Raji (cell line): Measurements from ENCODE around the gene ITPRID1.

Source experiments
- POLR2A ChIP-seq: IDR thresholded peaks from 2 replicates; pipeline ENCODE4 v1.6.1; 2011; ENCODE audit warnings: low read depth, low read length, control low read depth; ENCODE audit not compliant: insufficient read depth

ITPRID1 gene

DNA sequence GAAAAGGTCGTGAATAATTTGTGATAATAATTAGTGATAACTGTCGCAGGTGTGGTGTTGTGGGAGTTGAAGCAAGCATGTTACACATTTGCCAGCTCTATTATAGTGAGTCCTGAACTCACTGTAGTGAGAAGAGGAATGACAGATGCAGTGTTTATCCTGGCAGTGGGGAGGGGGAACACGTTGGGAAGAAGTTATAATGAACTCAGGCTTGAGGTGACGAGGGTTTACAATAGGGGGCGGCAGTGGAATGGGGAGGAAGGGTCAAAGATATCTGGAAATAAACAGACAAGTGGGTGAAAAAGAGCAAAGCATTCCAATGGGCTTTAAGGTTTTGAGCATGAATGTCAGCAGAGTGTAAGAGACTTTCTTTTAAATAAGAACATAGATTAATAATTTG is 49.6 kb downstream of the ITPRID1 start:
- no peak for TF ChIP-seq POLR2A

DNA sequence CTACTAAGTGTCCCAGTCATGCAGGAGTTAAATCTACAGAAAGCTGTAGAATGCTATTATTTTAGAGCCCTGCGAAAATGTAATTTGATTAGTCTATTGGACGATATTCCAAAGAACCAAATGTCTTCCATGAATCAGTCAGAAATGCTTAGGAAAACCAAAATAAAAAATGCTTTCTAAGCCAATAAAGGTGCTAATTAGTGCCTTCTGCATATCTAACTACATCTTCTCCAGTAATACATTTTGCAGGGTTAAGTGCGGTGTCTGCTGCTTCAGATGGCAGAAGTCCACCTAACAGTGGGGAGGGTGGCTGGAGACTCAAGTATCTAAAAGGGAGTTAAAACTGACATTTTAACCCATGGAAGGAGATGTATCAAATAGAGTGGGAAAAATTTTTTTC is 50.1 kb downstream of the ITPRID1 start:
- TF ChIP-seq POLR2A = no peak

DNA sequence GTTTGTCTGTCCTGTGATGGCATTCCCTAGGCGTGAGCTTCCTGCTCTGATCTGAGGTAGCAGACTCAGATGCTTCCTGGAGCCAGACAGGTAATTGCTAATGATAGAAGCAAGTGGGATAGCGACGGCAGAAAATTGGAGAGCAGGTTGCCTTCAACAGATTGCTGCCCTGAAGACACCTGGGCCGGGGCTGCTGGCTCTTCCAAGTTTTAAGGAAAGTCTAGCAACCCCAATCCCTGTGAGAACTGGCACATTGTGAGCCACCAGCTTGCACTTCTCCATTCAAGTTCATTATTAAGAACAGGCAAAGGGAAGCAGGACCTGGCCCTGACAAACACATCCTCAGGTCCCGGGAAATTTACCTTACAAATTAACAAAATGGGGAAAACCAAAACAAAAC is 50.8 kb downstream of the ITPRID1 start:
- TF ChIP-seq POLR2A = no peak

DNA sequence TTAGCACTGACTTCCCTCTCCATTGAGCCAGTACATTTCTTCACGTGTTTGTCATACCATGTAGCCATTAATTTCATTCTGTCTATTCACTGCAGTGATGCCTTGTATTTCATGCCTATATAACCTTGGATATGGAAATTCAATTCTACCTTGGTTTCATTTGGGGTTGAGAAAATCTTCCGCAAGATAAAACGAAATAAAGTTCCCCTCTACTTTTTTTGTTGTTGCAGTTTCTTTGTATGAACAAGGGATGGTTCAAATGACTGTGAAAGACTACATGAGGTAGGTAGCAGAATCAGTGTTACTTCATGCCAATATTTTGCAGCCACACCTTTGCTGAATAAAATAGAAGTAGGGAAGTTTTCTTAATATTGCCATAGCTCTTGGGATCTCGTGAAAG is 55.6 kb downstream of the ITPRID1 start:
- TF ChIP-seq POLR2A = no peak

DNA sequence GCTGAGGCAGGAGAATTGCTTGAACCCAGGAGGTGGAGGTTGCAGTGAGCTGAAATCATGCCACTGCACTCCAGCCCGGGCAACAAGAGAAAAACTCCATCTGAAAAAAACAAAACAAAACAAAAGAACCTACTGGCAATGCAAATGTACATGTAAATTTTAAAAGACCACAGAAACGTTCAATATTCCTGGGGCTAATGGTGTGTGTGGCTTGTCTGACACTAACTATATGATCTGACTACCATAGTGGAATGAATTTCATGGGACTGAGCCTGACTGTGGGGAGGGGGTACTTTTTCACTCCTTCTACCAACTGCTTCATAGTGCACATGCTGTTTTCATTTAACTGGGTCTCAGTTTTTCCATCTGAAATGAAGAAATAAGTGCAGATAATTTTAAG is 69.6 kb downstream of the ITPRID1 start:
- no peak for TF ChIP-seq POLR2A

DNA sequence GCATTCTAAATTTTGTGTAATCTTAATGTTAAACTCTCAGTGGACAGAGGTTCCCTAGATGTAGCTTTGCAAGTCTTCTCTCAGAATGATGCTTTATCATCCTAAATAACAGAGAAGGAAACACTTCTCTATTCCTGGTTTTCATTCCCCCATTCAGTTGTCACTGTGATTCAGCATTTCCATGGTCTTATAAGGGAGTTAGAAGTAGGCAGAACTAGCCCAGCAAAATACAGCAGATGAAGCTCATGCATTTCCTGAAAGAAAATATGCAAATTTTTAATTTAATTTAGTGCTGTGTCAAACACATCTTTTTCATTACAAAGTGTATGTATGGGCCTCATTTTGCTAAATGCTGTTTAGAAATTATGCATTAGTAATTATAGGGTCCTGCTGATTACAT is 70.1 kb downstream of the ITPRID1 start:
- no peak for TF ChIP-seq POLR2A

DNA sequence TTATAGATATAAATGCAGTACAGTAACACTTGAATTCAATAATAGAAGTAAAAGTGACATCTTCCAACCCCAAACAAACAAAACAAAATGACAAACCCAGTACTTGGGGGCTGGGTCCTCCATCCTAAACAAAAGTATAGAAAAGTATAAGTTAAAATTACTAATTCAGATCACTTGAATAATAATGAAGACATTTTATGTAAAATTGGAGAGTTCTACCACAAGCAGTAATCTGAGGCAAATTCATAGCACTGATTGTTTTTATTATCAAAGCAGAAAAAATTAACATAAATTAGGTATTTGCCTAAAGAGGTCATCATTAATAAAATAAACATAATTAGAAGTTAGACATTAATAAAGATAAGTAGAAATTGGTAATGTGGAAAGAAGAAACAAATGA is 81.5 kb downstream of the ITPRID1 start:
- TF ChIP-seq POLR2A = no peak

DNA sequence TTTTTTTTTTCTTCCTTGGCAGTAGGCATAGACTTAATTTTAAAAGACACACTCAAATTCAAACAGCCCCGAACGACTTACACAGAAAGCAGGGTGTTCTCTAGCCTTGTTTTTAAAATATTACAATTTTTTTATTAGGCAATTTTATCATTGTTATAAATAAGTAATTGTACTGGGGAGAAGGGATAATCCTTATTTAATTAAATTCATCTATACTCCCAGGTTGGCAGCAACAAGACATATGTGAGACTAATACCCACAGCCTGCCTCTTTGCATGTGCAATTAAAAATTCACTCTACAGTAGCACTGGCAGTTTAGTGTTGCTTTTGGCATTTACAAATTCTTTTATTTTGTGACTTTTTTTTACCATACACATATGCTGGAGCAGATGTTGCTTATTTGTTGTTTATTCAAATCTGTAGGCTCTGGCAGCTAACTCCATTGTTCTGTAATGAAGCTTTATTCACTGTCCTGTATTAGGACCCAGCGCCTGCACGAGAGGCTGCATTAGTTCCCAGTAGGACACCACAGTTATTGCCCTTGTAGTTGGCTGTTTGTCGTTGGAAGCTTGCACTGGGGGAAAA is 88.2 kb downstream of the ITPRID1 start:
- no peak for TF ChIP-seq POLR2A

DNA sequence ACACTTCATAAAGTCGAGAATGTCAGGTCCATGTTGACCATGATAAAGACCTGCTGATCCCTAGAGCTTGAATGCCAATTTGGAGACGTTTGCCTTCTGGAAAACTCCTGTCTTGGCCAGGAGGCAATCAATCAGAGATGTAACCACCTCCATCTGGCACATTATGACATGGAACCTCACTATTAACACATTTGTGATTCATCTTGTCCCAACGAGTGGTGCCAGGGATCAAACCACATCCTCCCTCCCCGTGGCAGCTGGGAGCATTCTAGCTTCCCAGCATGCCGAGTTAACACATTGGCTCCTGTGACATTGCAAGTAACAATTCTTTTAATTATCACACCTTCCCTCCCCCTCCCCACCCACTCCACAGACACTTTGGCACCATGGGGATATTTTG is 89.2 kb downstream of the ITPRID1 start:
- no peak for TF ChIP-seq POLR2A

DNA sequence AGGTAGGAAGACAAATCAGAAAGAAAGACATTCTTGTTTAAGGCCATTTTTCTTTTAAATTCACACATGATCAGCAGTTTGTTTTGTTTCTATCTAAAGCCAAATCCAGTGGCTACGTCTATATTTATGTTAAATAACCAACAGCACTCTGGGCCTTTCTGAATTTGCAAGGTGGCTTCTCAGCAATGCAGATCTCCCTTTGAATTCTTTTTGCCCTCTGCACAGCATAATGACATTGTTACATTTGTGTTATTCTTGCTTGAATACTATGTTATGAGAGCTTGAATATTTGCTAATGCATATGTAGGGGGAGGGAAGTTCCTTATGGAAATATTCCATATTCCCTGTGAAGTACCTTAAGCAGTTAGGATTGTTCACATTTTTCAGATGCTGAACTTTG is 99.7 kb downstream of the ITPRID1 start:
- TF ChIP-seq POLR2A = no peak

DNA sequence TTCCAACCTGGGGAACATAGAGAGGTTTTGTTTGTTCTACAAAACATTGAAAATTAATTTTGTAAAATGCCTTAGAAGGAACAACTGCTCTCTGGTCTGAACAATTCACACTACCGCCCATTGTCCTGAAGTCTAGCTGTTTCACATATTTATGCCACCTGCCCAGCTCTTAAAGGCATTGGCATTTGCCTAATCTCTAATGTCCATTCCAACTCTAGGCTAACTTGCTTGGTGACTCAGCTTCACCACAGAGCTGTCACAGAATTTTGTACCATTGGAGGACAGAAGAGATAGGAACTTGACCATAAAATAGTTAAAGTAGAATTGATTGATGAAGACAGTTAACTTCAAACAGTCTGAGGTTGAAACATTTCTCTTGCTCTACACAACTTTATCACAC is 119.6 kb downstream of the ITPRID1 start:
- no peak for TF ChIP-seq POLR2A

DNA sequence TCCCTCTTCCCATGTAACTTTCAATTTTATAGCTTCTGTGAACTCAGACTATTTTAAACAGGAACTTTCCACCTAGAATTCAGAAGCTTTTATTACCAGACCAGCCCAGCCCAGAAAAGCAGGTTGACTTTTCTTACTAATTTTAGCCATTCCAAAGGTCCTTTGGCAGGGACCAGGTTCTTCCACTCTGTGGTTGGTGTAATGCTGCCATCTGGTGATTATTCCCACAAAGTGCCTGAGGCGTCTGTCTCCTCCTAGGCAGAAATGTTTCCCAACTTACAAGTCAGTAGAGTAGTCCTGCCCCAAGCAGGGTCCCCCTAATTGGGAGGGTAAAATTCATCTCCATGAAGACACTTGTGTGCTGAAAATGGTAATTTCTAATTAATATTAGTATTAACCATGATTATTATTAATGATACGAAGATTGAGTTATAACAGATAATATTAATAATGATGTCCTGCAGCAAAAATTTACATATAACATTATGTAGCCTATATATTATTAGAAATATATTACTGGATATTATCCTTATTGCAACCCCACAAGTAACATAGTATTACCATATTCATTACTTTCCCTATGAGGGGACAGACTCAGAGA is 120.1 kb downstream of the ITPRID1 start:
- no peak for TF ChIP-seq POLR2A

DNA sequence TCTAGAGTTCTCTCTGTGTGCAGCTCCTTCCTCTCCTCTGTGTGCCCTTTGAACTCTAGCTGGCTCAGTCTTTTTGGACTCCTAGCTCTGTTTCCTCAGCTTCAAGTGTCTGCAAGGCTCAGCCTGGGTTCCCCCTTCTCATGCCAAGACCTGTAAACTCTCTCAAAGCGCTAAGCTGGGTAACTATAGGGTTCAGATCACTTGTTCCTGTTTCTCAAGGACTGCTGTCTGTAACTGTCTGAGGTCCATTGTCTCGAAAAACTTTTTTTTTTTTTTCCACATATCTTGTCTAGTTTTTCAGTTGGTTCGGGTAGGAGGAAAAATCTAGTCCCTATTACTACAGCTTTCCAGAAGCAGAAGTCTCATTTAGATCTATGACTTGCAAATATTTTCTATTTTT is 126.5 kb downstream of the ITPRID1 start:
- no peak for TF ChIP-seq POLR2A

DNA sequence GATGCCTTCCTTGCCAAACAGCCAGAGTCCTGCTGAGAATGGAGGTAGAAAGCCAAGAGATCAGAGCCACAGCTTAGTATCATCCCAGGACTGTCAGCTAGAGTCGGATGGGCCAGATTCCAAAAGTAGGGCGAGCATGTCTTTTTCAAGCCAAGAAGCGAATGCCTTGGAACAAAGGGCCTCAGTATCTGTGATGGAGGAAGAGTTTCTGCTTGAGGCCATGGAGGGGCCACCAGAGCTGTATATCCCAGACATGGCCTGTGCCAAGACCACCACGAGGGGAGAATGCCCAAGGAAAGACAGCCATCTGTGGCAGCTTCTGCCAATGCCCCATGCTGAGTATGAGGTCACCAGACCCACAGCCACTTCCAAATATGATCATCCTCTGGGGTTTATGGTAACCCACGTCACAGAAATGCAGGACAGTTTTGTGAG is 128.8 kb downstream of the ITPRID1 start:
- TF ChIP-seq POLR2A = no peak

DNA sequence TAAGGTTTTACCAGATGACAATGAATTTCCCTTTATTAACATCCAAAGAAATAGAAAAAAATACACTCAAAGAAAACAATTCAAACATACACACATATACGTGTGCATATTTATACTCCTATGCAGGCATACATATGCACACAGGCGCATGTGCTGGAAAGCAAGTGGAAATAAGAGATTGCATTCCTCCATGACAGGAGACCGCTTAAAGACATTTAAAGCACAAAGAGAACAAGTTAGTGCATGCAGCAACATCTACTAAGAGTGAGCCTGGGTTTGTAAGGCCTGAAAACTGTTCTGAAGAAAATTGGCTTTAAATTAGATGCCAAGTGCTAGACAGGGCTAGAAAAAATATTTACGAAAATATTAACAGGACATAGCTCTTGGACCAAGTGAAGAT is 133.1 kb downstream of the ITPRID1 start:
- TF ChIP-seq POLR2A = no peak

DNA sequence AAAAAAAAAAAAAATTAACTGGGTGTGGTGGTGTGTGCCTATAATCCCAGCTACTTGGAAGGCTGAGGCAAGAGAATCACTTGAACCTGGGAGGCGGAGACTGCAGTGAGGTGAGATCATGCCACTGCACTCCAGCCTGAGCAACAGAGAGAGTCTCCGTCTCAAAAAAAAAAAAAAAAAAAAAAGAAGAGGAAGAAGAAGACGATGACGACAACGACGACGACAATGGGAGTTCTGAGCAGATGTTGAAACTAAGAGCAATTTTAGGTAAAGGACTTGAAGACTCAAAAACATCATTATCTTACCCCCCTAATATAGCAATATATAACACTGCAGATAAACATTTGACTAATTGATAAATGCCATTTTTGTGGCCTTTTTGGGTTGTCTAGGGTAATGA is 133.6 kb downstream of the ITPRID1 start:
- TF ChIP-seq POLR2A = no peak

DNA sequence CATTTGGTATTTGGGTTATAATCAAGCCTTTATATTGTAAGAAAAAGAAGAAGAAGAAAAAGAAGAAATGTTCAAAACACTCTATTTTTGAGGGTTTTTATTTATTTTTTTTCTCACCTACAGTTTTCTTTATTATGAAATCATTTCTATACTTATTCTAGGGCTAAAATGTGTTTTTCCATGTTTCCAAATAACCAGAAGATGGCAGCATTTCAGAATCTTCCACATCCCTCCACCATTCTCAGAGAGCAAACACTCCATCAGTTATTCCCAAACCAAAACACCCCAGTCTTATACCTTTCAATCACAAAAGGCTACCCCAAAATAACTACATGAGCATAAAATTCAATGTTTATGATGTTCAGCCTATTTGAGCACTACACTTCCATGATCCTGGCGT is 134.4 kb downstream of the ITPRID1 start:
- no peak for TF ChIP-seq POLR2A
